ENCODE measurements around the gene PRR20A. TPM values are rescaled to one million over a fixed set of nuclear protein-coding genes. Genes with fewer than 3 reads are reported as not detected.
"Not testable (repeated sequence)": the region's sequence is repeated elsewhere in the genome, so short reads cannot be mapped to it uniquely, and the experiment has no call there.

The PRR20A gene
- total RNA-seq, 1 donor from 2014 or later: not detected

DNA sequence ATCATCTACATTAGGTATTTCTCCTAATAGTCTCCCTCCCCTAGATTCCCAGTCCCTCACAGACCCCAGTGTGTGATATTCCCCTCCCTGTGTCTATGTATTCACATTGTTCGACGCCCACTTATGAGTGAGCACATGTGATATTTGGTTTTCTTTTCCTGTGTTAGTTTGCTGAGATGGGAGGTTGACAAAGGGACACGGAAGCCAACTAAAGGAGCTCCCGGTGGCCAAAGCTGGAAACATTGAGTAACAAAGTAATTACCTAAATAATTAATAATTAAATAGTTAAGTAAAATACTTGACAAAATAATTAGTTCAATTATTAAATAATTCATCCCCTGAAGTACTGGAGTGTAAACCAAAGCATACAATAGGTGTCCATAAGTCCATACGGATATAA, 1.7 kb upstream of the PRR20A start:
- Histone ChIP-seq H3K36me3 (no peaks in the 10 kb centered on the region), H3K27ac (no peak overlapping the region), H3K27me3 (ENCODE audit: low read depth) (no peaks in the 10 kb centered on the region), H3K9me3 (no peaks in the 10 kb centered on the region), H3K4me3 (no peak overlapping the region), H3K4me1 (no peaks in the 10 kb centered on the region)
- TF ChIP-seq, protein P1, sequence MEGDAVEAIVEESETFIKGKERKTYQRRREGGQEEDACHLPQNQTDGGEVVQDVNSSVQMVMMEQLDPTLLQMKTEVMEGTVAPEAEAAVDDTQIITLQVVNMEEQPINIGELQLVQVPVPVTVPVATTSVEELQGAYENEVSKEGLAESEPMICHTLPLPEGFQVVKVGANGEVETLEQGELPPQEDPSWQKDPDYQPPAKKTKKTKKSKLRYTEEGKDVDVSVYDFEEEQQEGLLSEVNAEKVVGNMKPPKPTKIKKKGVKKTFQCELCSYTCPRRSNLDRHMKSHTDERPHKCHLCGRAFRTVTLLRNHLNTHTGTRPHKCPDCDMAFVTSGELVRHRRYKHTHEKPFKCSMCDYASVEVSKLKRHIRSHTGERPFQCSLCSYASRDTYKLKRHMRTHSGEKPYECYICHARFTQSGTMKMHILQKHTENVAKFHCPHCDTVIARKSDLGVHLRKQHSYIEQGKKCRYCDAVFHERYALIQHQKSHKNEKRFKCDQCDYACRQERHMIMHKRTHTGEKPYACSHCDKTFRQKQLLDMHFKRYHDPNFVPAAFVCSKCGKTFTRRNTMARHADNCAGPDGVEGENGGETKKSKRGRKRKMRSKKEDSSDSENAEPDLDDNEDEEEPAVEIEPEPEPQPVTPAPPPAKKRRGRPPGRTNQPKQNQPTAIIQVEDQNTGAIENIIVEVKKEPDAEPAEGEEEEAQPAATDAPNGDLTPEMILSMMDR (IDR thresholded peaks at IDR 0.05): no peak
- ATAC-seq (no peak), DNase-seq (no peak)
- intact Hi-C loops (cut with DNase I): no loop called here

DNA sequence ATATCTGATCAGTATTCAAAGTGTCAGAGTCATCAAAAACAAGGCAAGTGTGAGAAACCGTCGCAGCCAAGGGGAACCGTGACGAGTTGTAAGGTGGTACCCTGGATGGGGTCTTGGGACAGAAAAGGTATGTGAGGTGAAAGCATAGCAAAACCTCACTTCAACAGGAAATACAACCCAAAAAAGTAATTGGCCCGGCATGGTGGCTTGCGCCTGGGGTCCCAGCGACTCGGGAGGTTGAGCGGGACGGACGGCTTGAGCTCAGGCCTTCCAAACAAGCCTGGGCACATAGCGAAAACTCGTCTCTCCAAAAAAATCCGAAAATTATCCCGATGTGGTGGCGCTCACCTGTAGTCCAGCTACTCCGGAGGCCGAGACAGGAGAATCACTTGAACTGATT, 937 bp upstream of the PRR20A start:
- H3K27ac ChIP-seq; intact Hi-C loops (cut with DNase I); H3K36me3 ChIP-seq; H3K9me3 ChIP-seq; ATAC-seq; H3K4me1 ChIP-seq; H3K4me3 ChIP-seq; DNase-seq; H3K27me3 ChIP-seq (ENCODE audit: low read depth): not testable (repeated sequence)

DNA sequence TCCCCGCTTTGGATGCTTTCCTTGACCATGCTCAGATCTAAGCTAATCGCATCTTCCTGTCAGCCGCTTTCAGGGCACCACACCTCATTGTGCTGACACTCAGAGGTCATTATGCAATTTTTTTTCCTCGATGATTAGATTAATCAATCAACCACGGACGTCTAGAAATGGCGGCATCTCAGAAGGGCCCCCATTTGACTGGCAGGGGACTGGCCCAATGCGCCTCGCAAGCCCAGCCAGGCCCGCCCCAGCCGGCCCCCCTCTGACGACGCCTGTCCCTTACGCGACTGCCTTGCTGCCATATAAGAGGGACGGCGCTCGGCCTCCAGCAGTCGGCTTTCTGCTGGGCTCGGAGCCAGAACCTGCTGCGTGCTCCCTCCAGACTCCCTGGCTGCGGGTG, 6.5 kb downstream of the PRR20A start, which contains the start of gene PRR20B:
Gene PRR20B, plus strand, starts transcription at position 301 of the 400 bp plus-strand sequence. CDS start 387 bp downstream, outside the sequence.
- not testable (repeated sequence) for ATAC-seq

DNA sequence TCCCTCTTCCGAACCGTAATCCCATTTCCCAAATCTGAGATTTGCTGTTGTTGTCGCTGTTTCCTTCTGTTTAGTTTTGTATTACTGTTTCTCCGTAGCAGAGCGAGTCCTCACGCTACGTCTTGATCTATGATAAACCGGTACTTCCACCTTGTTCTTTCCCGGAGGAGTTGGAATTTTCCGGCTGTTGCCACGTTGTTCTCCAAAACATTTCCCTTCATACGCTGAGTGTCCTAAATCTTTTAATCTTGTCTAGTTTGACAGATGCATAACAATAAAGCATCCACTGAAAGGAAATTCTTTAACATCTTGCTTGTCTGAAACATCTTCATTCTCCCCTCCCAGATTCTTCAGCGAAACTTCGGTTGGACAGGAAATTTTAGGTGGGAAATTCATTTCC, 7.4 kb downstream of the PRR20A start:
- DNase-seq; H3K27me3 ChIP-seq (ENCODE audit: low read depth); H3K4me1 ChIP-seq; H3K27ac ChIP-seq; H3K4me3 ChIP-seq; intact Hi-C loops (cut with DNase I); H3K36me3 ChIP-seq; H3K9me3 ChIP-seq; ATAC-seq: not testable (repeated sequence)

More for the DNA sequence above, 6.5 kb downstream of the PRR20A start, which contains the start of gene PRR20B:
- intact Hi-C loops (cut with DNase I); H3K9me3 ChIP-seq; H3K4me3 ChIP-seq; H3K36me3 ChIP-seq; H3K4me1 ChIP-seq; H3K27ac ChIP-seq; DNase-seq; H3K27me3 ChIP-seq (ENCODE audit: low read depth): not testable (repeated sequence)

DNA sequence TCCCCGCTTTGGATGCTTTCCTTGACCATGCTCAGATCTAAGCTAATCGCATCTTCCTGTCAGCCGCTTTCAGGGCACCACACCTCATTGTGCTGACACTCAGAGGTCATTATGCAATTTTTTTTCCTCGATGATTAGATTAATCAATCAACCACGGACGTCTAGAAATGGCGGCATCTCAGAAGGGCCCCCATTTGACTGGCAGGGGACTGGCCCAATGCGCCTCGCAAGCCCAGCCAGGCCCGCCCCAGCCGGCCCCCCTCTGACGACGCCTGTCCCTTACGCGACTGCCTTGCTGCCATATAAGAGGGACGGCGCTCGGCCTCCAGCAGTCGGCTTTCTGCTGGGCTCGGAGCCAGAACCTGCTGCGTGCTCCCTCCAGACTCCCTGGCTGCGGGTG, 13.0 kb downstream of the PRR20A start, which contains the start of gene PRR20C:
Gene PRR20C, plus strand, starts transcription at position 301 of the 400 bp plus-strand sequence. CDS start 387 bp downstream, outside the sequence.
- H3K4me3 ChIP-seq; ATAC-seq; intact Hi-C loops (cut with DNase I); H3K27ac ChIP-seq; H3K27me3 ChIP-seq (ENCODE audit: low read depth); H3K36me3 ChIP-seq; DNase-seq; H3K9me3 ChIP-seq; H3K4me1 ChIP-seq: not testable (repeated sequence)

DNA sequence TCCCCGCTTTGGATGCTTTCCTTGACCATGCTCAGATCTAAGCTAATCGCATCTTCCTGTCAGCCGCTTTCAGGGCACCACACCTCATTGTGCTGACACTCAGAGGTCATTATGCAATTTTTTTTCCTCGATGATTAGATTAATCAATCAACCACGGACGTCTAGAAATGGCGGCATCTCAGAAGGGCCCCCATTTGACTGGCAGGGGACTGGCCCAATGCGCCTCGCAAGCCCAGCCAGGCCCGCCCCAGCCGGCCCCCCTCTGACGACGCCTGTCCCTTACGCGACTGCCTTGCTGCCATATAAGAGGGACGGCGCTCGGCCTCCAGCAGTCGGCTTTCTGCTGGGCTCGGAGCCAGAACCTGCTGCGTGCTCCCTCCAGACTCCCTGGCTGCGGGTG, 19.6 kb downstream of the PRR20A start, which contains the start of gene PRR20D:
Gene PRR20D, plus strand, starts transcription at position 301 of the 400 bp plus-strand sequence. CDS start 387 bp downstream, outside the sequence.
- H3K9me3 ChIP-seq; H3K4me3 ChIP-seq; H3K36me3 ChIP-seq; intact Hi-C loops (cut with DNase I); H3K4me1 ChIP-seq; H3K27ac ChIP-seq; DNase-seq; ATAC-seq; H3K27me3 ChIP-seq (ENCODE audit: low read depth): not testable (repeated sequence)

DNA sequence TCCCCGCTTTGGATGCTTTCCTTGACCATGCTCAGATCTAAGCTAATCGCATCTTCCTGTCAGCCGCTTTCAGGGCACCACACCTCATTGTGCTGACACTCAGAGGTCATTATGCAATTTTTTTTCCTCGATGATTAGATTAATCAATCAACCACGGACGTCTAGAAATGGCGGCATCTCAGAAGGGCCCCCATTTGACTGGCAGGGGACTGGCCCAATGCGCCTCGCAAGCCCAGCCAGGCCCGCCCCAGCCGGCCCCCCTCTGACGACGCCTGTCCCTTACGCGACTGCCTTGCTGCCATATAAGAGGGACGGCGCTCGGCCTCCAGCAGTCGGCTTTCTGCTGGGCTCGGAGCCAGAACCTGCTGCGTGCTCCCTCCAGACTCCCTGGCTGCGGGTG, 26.2 kb downstream of the PRR20A start, which contains the start of gene PRR20E:
Gene PRR20E, plus strand, starts transcription at position 301 of the 400 bp plus-strand sequence. CDS start 387 bp downstream, outside the sequence.
- ATAC-seq; H3K4me3 ChIP-seq; H3K27ac ChIP-seq; intact Hi-C loops (cut with DNase I); DNase-seq; H3K9me3 ChIP-seq; H3K4me1 ChIP-seq; H3K27me3 ChIP-seq (ENCODE audit: low read depth); H3K36me3 ChIP-seq: not testable (repeated sequence)

DNA sequence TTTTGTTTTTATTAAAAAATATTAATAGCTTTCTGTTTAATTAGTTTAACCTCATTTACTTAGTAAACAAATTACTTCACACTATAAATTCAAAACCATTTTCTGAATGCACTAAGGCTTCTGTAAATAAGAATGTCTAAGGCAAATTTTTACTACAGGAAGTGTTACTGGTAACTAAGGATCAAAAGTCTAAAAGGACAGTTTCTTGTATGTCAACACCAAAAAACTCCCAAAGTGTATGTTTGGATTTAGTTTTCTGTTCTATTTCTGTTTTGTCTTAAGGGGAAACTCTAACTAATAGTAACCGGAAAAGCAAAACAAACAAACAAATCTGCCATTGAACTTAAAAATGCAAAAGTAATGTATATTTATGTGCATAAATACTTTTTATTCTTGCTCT, 50.9 kb downstream of the PRR20A start:
- TF ChIP-seq, protein P1 (IDR thresholded peaks at IDR 0.05): no peak

More for the DNA sequence above, 50.9 kb downstream of the PRR20A start:
- no peaks in the 10 kb centered on the region for H3K4me1 ChIP-seq
- H3K27me3 ChIP-seq (ENCODE audit: low read depth): no peaks in the 10 kb centered on the region
- no peaks in the 10 kb centered on the region for H3K9me3 ChIP-seq
- no peak overlapping the region for H3K27ac ChIP-seq
- no peak overlapping the region for H3K4me3 ChIP-seq
- no peaks in the 10 kb centered on the region for H3K36me3 ChIP-seq
- intact Hi-C loops (cut with DNase I): no loop called here
- ATAC-seq (no peak), DNase-seq (no peak)

Other genes with a start within 250 kb of the PRR20A start
- gene PRR20B, start 6.6 kb downstream of the PRR20A start, total RNA-seq: not detected
- not detected for gene PRR20C, start 13.1 kb downstream of the PRR20A start, total RNA-seq
- gene PRR20D, start 19.7 kb downstream of the PRR20A start, total RNA-seq: not detected
- gene PRR20E, start 26.3 kb downstream of the PRR20A start, total RNA-seq: not detected